C4-2B (cell line): ENCODE results near the gene IFT80.

Experiments
- H3K27ac ChIP-seq: fragments of 450-650 bp; 2 replicates; pipeline ENCODE4 v1.5.1; 2017
- CTCF ChIP-seq: fragments of 450-650 bp; conservative IDR thresholded peaks from 2 replicates; pipeline ENCODE4 v1.5.1; 2017; ENCODE audit warnings: mild to moderate bottlenecking
- ZFX ChIP-seq: fragments of 450-650 bp; IDR thresholded peaks from 2 replicates; pipeline ENCODE4 v1.6.1; 2017

IFT80 gene

GRCh38 chr3:160221019-160221418 lies 178.0 kb downstream of the IFT80 start:
- no peak for TF ChIP-seq CTCF
- no peak for TF ChIP-seq ZFX
- H3K27ac ChIP-seq, result no peak overlapping the region

GRCh38 chr3:160220038-160220437 lies 179.0 kb downstream of the IFT80 start:
- no peak for TF ChIP-seq ZFX
- TF ChIP-seq CTCF, result no peak
- no peak overlapping the region for H3K27ac ChIP-seq

GRCh38 chr3:160218136-160218535 lies 180.9 kb downstream of the IFT80 start:
- H3K27ac ChIP-seq, result no peak overlapping the region
- no peak for TF ChIP-seq CTCF
- no peak for TF ChIP-seq ZFX

DNA sequence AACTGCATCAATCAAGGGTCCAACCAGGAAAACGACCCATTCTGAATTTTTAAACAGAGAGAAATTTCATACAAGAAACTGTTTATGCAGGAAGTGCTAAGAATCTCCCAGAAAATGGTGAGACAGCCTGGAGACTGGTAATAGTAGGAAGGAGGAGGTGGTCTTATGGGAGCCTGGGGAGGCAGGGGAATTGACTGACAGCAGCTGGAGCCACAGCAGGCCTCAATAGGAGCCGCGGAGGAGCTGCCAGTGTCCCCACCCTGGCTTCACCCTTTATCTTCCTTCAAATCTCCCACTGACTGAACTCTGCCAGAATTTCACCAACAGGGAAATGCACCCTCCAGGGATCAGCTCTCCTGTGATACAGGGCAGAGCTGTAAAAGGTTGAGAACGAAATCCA lies 181.3 kb downstream of the IFT80 start:
- no peak for TF ChIP-seq ZFX
- no peak for TF ChIP-seq CTCF
- no peak overlapping the region for H3K27ac ChIP-seq

DNA sequence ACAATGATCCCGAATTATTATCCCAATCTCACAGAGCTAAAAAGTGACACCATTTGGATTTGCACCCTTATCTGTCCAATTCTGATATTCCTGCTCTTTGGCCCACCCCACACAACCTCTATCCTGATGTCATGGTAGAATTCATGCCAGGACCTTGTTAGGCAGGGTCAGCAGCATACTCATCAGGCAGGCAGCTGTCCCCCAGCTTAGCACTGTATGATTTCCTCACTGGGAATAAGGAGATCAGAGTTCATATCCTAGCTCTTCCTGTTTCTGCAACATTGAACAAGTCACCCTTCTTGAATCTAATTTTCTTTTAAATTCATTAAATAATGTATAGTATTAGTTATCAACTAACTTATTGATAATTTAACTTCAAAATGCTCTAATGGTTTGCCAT lies 185.8 kb downstream of the IFT80 start:
- no peak for TF ChIP-seq CTCF
- H3K27ac ChIP-seq, result no peak overlapping the region

DNA sequence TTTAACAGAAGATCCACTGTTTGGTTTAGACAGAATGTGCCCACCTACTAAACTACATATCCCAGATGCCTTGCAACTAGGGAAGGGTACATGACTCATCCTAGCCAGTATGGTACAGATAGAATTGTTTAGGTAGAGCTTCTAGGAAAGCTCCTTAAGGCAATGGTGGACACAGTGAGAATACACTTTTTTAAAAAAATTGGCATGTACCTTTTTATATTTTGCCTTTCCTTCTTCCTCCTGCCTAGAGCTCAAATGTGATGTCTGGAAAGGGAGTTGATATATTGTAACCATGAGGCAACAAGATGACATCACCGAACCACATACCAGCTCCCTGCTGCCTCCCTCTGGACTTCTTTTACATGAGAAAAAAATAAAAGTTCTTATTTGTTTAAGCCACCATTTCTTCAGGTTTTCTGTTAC lies 188.2 kb downstream of the IFT80 start:
- no peak for TF ChIP-seq ZFX
- peak; percentile 54 for TF ChIP-seq CTCF
- H3K27ac ChIP-seq, result no peak overlapping the region

DNA sequence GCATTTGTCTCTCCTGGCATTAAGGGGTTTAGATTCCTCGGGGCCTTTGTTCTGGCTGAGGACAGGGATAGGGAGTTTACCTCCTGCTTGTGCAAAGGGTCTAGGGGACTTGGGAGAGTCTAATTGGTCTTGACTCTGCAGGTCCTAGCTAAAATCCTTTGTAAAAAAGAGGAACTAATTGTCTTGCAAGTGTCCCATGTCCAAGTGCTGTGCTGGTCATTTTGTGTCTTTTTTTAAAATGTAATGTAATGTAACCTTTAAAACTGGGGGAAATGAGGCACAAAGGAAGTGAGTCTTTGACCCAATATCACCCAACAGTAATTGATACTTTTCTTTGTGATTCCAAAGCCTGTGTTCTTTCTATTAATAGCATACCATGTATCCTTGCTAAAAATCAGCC lies 188.7 kb downstream of the IFT80 start:
- no peak overlapping the region for H3K27ac ChIP-seq
- no peak for TF ChIP-seq CTCF
- no peak for TF ChIP-seq ZFX
